Activated T-cell treated with anti-CD3 and anti-CD28 coated beads, Interleukin-2, amount 50 U/mL, for 4 hours (primary cell): ENCODE results near the gene ZFYVE16. TPM values are rescaled to one million over a fixed set of nuclear protein-coding genes. Genes with fewer than 3 reads are reported as not detected.
"Not testable (repeated sequence)": the region's sequence is repeated elsewhere in the genome, so short reads cannot be mapped to it uniquely, and the experiment has no call there.

ENCODE experiments used
- ATAC-seq, 2 donors: fragments of 200-7000 bp; cut with Tn5 transposase; one replicate each; pipeline ENCODE4 v1.10.0; 2021
- DNase-seq: peaks from one replicate; pipeline ENCODE4 v3.0.0-alpha.2; 2020
- H3K27me3 Mint-ChIP-seq: one replicate; pipeline ENCODE4 v1.8.0; 2021; ENCODE audit warnings: low read depth, mixed read lengths
- H3K36me3 Mint-ChIP-seq: one replicate; pipeline ENCODE4 v1.8.0; 2022; ENCODE audit warnings: mixed read lengths; ENCODE audit not compliant: insufficient read depth
- H3K4me1 Mint-ChIP-seq: one replicate; pipeline ENCODE4 v1.8.0; 2021; ENCODE audit warnings: low read depth, mixed read lengths
- H3K4me3 Mint-ChIP-seq: one replicate; pipeline ENCODE4 v1.8.0; 2021; ENCODE audit warnings: mild to moderate bottlenecking, moderate library complexity, mixed read lengths
- H3K9me3 Mint-ChIP-seq: one replicate; pipeline ENCODE4 v1.8.0; 2021; ENCODE audit warnings: mixed read lengths
- total RNA-seq, 3 donors: library from RNA; stranded (reverse); gene quantifications; one replicate each; pipeline ENCODE4 v1.2.1, GENCODE V29; 2021

ZFYVE16 gene
- total RNA-seq: 1 to 10 TPM; 4.0 to 5.1 (median 4.9) TPM

DNA sequence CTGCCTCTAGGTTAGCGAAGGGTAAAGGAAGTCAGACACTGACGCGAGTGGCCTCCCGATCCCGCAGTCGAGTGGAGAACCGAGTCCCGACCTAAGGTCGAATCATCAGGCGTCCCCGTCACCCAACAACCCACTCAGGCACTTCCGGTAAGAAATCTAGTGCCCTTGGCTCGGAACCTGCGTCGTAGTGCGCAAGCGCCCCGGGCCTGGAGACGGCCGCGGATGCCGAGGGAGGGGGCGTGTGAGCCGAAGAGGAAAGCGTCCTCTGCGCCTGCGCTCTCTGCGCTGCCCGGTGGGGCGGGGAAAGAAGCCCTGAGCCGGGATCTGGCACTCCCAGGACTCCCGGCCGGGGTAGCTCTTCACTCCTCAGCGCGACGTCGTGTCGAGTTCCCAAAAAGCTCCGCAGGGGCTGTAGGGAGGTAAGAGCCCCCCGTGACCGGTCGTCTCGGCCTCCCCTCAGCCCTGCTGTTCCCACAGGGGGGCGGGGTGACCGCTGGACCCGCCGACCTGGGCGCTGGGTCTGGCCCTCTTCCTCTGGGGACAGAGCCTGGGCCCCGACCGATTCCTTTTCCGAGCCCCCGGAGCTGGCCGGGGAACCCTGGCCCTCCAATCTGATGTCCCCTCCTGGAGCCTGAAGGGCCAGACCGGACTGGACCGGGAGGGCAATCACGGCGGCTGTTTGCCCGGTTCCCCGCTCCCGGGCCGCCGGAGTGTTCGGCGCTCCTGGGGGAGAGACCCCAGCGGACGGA, at the start of gene ZFYVE16:
Gene ZFYVE16, plus strand, starts transcription at position 330 of the 749 bp plus-strand sequence. CDS start 26,084 bp downstream, outside the sequence.
- DNase-seq: peak; percentile 94
- peak; percentile 91 to 92 for ATAC-seq
- Mint-ChIP-seq H3K36me3 (no peaks in the 10 kb centered on the region), H3K27me3 (no peaks in the 10 kb centered on the region), H3K4me3 (peak within 1 kb of the TSS; percentile 90), H3K4me1 (peaks cover 18% of the 10 kb centered on the region), H3K9me3 (no peaks in the 10 kb centered on the region)

DNA sequence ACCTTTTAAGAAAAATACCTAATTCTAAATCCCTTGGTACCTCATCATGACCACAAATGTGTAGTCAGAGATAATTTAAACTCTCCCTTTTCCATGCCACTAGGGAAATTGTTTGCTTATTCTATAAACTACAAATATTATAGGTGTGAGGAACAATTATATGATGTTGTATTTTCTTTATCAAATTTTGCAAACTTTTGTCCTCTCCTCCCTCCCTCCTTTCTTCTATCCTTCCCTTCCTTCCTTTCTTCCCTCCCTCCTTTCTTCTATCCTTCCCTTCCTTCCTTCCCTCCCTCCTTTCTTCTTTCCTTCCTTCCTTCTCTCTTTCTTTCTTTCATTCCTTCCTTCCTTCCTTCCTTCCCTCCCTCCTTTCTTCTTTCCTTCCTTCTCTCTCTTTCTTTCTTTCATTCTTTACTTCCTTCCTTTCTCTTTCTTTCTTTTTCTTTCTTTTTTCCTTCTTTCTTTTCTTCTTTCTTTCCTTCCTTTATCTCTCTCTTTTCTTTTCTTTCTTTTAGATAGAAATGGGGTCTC, 46.9 kb upstream of the ZFYVE16 start:
- Mint-ChIP-seq H3K4me1 (no peaks in the 10 kb centered on the region), H3K4me3 (no peak overlapping the region), H3K36me3 (no peaks in the 10 kb centered on the region), H3K9me3 (no peaks in the 10 kb centered on the region), H3K27me3 (peaks cover 4% of the 10 kb centered on the region)
- no peak for DNase-seq
- no peak for ATAC-seq

DNA sequence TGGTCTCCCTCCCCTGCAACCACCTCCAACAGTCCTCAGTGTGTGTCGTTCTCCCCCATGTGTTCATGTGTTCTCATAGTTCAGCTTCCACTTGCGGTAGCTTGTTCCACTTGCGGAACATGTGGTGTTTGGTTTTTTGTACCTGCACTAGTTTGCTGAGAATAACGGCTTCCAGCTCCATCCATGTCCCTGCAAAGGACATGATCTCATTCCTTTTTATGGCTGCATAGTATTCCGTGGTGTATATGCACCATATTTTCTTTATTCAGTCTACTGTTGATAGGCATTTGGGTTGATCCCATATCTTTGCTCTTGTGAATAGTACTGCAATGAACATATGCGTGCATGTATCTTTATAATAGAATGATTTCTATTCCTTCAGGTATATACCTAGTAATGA, 43.0 kb upstream of the ZFYVE16 start:
- Mint-ChIP-seq H3K27me3 (peaks cover 4% of the 10 kb centered on the region), H3K36me3 (no peaks in the 10 kb centered on the region), H3K4me3 (no peak overlapping the region), H3K4me1 (no peaks in the 10 kb centered on the region), H3K9me3 (no peaks in the 10 kb centered on the region)
- no peak for ATAC-seq
- DNase-seq: no peak

DNA sequence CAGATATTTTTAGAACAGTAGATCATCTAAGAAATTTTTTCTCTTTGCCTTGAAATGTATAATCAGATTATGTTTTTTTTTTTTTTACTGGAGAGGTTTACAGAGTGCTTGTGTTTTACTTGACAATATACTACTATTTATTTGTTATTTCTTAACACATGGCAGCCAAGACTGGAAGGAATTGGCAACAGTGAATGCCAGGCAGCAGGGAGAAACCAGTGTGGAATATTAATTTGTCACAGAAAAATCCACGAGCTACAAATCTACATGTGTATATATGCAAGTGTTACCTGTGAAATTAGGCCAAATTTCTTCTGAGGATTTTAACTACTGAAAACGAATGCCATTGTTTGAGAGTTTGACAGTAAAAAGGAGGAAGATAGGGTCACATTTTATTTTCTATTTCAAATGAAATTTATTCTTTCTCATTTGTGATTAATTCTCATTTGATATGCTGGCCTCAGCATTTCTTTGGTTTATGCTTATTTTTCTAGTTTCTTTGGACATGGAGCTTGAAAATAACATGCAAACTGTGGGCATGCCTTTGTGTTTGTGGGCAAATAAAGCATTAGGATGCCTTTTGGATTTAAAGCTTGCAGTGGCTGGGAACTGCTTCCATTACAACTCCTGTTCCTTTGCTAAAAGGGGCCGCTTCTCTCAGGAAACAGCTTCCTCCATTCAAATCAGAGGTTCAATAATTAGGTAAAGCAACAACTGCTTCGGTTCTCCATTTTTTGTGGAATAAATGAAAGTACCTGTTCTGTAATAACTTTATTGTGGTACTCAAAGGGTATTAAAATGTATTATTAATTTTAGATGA, 39.0 kb upstream of the ZFYVE16 start:
- Mint-ChIP-seq H3K4me1 (no peaks in the 10 kb centered on the region), H3K36me3 (no peaks in the 10 kb centered on the region), H3K4me3 (no peak overlapping the region), H3K27me3 (peaks cover 13% of the 10 kb centered on the region), H3K9me3 (no peaks in the 10 kb centered on the region)
- ATAC-seq (no peak), DNase-seq (no peak)

DNA sequence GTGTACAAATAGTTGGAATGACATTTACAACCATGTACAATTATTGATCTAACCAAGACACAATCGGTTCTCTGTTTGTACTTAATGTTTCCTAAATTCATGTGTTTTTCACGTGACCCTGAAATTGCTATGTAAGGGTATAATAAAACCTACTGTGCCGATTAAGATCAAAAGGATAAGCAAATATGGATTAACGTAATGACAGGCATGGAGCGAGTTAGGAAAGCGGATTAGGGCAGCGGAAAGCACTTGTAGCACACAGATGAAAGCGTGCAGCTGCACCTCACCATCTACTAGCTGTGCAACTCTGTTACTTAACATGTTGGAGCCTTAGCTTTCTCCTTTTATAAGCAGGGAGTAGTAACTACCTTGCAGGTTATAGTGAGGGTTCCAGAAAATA, 38.3 kb upstream of the ZFYVE16 start:
- Mint-ChIP-seq H3K4me1 (no peaks in the 10 kb centered on the region), H3K4me3 (no peak overlapping the region)
- ATAC-seq: no peak

DNA sequence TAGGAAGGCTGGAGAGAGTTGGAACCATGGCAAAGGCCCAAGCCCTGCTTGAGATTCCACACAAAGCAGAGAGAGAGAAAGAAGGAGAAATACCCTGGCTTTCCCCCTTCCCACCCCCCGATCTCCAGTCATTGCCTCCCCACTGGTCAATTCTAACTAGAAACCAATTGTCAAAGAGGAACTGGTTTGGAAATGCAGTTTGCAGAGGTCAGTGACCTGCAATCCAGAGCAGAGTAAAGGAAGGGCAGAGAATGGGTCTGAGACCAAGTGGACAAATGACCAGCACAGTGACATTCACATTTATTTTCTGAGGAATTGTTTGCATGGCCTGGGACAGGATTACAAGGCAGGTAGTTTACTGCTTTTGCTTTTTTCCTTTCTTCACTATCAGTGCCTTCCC, 37.5 kb upstream of the ZFYVE16 start:
- Mint-ChIP-seq H3K27me3 (peaks cover 12% of the 10 kb centered on the region), H3K36me3 (no peaks in the 10 kb centered on the region), H3K4me3 (no peak overlapping the region), H3K4me1 (no peaks in the 10 kb centered on the region), H3K9me3 (no peaks in the 10 kb centered on the region)
- no peak for ATAC-seq
- DNase-seq: no peak

More for the DNA sequence above, 38.3 kb upstream of the ZFYVE16 start:
- Mint-ChIP-seq H3K27me3 (peaks cover 13% of the 10 kb centered on the region), H3K9me3 (no peaks in the 10 kb centered on the region), H3K36me3 (no peaks in the 10 kb centered on the region)
- no peak for DNase-seq

DNA sequence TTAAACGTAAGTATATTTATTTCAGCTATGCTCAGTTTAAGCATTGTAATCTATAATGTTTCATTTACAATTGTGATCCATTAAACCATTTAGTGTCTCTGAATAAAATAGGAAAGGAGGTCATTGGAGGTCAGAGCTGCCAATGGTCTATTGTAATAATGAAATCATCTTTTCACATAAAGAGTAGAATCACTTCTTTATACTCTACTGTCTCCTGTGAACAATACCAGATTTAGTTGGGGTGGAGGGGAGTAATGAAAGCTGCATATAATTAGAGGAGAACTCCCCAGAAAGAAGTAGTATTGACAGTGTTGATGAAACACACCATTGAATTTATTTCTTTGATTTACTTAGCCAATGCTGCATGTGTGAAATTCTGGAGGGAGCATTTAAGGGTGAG, 35.1 kb upstream of the ZFYVE16 start:
- H3K36me3 Mint-ChIP-seq: no peaks in the 10 kb centered on the region
- H3K9me3 Mint-ChIP-seq: no peaks in the 10 kb centered on the region
- H3K27me3 Mint-ChIP-seq: peaks cover 11% of the 10 kb centered on the region
- DNase-seq: no peak
- ATAC-seq: no peak
- no peak overlapping the region for H3K4me3 Mint-ChIP-seq
- H3K4me1 Mint-ChIP-seq: no peaks in the 10 kb centered on the region

DNA sequence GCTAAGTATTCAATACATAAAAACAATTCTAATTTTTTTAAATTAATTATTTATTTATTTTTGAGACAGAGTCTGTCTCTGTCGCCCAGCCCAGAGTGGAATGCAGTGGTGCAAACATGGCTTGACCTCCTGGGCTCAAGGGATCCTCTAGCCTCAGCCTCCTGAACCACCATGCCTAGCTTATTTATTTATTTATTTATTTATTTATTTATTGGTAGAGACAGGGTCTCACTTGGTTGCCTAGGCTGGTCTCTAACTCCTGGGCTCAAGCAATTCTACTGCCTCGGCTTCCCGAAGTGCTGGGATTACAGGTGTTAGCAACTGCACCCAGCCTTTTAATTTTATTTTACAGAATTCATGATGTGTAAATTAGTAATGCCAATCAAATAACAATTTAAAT, 33.7 kb upstream of the ZFYVE16 start:
- Mint-ChIP-seq H3K36me3 (no peaks in the 10 kb centered on the region), H3K4me3 (no peak overlapping the region), H3K9me3 (no peaks in the 10 kb centered on the region), H3K4me1 (no peaks in the 10 kb centered on the region), H3K27me3 (peaks cover 11% of the 10 kb centered on the region)
- no peak for DNase-seq
- no peak for ATAC-seq

DNA sequence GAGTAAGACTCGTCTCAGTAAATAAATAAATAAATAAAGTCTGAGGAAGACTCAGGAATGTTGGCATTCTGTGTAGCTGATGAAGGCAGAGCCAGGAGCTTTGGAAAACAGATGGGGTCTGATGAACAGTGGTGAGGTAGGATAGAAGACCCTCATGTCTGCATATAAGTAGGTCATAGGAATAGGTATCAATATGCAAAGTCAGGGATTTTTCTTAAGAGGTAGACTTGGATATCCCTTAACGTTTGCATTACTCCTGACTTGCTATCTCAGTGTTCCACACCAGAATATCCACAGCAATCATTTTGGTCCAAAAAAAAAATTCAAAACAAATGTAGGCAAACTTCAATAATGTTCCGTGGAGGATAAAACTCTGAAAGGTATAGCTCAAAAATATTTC, 31.3 kb upstream of the ZFYVE16 start:
- Mint-ChIP-seq H3K4me1 (no peaks in the 10 kb centered on the region), H3K9me3 (no peaks in the 10 kb centered on the region), H3K4me3 (no peak overlapping the region), H3K27me3 (peaks cover 2% of the 10 kb centered on the region), H3K36me3 (no peaks in the 10 kb centered on the region)
- ATAC-seq (no peak), DNase-seq (no peak)

DNA sequence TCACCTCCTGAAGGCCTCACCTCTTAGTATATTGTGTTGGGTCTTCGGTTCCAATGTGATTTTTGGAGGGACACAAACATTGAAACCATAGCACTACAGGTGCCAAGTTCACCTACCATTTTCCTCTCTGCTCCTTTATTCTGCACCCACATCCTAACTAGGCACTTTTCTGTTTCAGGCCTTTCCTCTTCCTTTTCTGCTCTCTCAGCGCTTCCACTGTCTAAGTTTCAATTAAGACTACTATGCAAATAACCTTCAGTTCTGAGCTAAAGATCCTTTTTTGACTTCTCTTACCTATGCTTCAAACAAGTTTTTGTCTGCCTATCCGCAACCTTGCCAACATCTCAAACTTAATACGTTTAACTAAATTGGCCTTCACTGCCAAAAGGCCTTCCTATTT, 25.4 kb upstream of the ZFYVE16 start:
- no peaks in the 10 kb centered on the region for H3K9me3 Mint-ChIP-seq
- ATAC-seq (no peak), DNase-seq (no peak)
- H3K27me3 Mint-ChIP-seq: peaks cover 3% of the 10 kb centered on the region
- H3K36me3 Mint-ChIP-seq: no peaks in the 10 kb centered on the region
- H3K4me1 Mint-ChIP-seq: no peaks in the 10 kb centered on the region
- H3K4me3 Mint-ChIP-seq: no peak overlapping the region

DNA sequence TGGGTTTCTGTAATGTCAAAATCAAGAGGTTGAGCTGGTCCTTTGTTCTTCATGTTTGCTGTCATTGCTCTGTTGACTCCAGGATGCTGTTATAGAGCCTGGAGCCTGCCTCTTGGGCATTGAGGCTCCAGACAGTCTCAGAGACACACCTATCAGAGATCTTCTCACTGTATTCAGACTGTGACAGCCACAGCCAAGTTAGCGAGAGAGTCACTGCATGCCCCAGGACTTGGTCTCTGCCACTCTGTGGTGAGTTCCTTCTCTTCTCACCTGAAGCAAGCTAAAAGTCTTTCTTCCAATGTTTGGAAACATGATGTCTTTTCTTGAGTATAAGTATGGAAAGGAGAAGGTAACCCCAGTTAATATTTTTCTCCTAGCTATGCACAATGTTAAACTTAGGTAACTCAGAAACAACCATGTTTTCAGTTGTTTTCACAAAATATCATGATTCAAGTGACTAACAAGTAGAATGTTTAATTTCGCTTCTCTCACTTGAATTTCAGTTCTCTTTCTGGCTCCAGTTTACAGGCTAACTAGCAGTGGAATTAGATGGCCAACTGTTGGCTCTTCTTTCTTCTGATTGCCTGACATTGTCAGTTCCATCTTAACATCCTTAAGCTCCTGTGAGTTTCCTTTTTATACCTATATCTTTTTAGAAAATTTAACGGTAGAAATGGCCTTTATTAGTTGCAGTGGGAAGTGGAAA, 20.6 kb upstream of the ZFYVE16 start:
- H3K9me3 Mint-ChIP-seq: no peaks in the 10 kb centered on the region
- no peak overlapping the region for H3K4me3 Mint-ChIP-seq
- H3K27me3 Mint-ChIP-seq: peaks cover 22% of the 10 kb centered on the region
- no peaks in the 10 kb centered on the region for H3K36me3 Mint-ChIP-seq
- ATAC-seq (no peak), DNase-seq (no peak)
- H3K4me1 Mint-ChIP-seq: peaks cover 6% of the 10 kb centered on the region

DNA sequence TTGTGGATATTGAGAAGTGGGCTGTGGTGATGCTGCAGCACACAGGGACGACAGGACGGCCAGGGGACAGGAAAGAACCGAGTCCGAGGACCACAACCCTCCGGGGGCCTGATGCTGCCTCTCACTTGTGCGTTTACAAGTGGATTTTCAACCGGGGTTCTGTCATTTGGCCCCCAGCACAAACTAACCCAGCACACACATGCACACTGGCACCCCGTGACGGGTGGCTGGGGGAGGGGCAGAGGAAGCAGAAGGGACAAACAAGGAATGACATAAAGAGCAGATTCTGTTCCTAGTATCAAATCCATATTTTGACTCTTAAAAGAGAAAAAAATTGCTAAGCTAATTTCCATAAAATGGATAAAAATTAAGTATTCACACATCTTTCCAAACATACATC, 18.3 kb upstream of the ZFYVE16 start:
- DNase-seq (no peak), ATAC-seq (no peak)
- H3K4me3 Mint-ChIP-seq: no peak overlapping the region
- peaks cover 6% of the 10 kb centered on the region for H3K4me1 Mint-ChIP-seq
- peaks cover 28% of the 10 kb centered on the region for H3K27me3 Mint-ChIP-seq
- H3K36me3 Mint-ChIP-seq: no peaks in the 10 kb centered on the region
- peaks cover 7% of the 10 kb centered on the region for H3K9me3 Mint-ChIP-seq

DNA sequence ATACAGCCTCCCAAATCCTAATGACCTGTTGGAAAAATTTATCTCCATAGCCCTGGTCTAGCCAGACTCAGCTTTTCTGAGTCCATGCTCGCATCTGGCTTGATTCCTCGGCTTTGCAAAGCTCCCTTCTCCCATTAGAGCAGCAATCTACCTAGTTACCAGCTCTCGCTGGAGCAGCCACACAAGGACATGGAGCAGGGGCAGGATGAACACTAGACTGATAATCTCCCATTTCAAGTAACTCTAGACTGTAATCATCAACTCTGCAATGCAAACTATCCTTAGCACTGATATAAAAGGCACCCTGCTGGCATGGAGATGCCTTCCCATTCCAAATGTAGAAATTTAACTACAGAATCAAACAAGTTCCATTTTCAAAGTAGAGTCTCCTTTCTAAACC, 17.5 kb upstream of the ZFYVE16 start:
- not testable (repeated sequence) for H3K4me1 Mint-ChIP-seq, H3K9me3 Mint-ChIP-seq, DNase-seq, ATAC-seq, H3K36me3 Mint-ChIP-seq, H3K4me3 Mint-ChIP-seq
- peaks cover 29% of the 10 kb centered on the region for H3K27me3 Mint-ChIP-seq

DNA sequence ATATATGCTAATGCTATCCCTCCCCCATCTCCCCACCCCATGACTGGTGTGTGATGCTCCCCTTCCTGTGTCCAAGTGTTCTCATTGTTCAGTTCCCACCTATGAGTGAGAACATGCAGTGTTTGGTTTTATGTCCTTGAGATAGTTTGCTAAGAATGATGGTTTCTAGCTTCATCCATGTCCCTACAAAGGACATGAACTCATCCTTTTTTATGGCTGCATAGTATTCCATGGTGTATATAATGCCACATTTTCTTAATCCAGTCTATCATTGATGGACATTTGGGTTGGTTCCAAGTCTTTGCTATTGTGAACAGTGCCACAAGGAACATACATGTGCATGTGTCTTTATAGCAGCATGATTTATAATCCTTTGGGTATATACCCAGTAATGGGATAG, 16.6 kb upstream of the ZFYVE16 start:
- not testable (repeated sequence) for DNase-seq, H3K9me3 Mint-ChIP-seq, ATAC-seq, H3K4me3 Mint-ChIP-seq, H3K36me3 Mint-ChIP-seq, H3K4me1 Mint-ChIP-seq
- H3K27me3 Mint-ChIP-seq: peaks cover 32% of the 10 kb centered on the region
